Measurements from ENCODE around the gene KCNH2. TPM values are rescaled to one million over a fixed set of nuclear protein-coding genes. Genes with fewer than 3 reads are reported as not detected.

KCNH2 gene
- total and polyA plus RNA-seq, 2 of the 8 experiments (the other 6 are each of a cell fraction or from before 2014, with no cell fraction given), result 8.0 to 15.0 TPM

DNA sequence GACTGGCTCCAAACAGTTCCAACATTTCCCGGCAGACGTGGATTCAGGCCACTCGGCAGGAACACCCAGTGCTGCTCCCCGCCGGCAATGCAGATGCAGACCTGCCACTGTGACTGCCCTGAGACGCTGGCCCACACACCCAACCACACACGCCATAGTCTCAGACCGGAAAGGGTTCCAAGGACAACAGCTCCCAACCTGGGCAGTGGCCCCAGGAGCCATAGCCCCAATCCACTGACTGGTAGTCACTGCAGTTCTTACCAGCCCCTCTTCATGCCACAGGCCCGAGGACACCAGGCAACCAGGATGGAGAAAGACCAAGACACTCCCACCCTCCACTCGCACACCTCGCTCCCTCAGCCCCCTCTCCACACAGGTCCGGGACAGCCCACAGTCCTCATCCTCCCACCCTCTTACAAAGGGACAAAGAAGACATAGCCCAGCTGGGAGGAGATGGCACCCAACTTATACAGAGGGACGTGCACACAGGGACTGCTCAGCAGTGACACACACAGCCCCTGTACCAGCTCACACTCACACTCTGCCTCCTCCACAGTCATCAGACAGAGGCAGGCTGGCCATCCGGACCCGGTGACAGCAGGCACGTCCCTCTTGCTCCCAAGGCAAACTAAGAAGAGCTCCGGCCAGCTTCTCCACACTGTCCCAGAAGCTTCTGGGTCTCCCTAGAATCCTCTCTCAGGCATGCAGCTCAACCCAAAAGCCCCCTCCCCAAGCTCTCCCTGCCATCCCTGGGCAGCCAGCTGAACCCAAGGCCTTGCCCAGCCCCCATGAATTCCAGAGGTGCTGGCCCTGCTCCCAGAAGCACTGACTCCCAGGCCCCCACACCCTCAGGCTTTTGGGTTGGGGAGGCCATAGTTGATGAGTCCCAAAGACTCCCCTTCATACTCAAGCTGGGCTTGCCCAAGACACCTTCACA is 24.8 kb downstream of the KCNH2 start (continued):
- TF ChIP-seq EP300 (IDR thresholded peaks at IDR 0.05; ENCODE audit: borderline replicate concordance in 1 of 2, low read depth in 2 of 2, low read length in 2 of 2) (no peak), CBX5 (IDR thresholded peaks at IDR 0.05; ENCODE audit: low read depth, low read length) (no peak), CTBP2 (IDR thresholded peaks at IDR 0.05; ENCODE audit: borderline replicate concordance, insufficient read depth, insufficient read length, low read length) (no peak), TCF12 (IDR thresholded peaks at IDR 0.05; ENCODE audit: low read depth, low read length) (no peak), SUZ12 (IDR thresholded peaks at IDR 0.05; ENCODE audit: low read length) (no peak), POU5F1 (IDR thresholded peaks at IDR 0.05; ENCODE audit: low read depth, low read length) (no peak)

Data from H1 (cell line).